GM18858 (cell line): ENCODE results near the gene MFN2.
A peak's percentile ranks its signal among the peaks of the same experiment; 100 is the strongest.
"Not testable (repeated sequence)": the region's sequence is repeated elsewhere in the genome, so short reads cannot be mapped to it uniquely, and the experiment has no call there.

Experiments
- ATAC-seq: cut with Tn5 transposase; IDR thresholded peaks from one replicate; pipeline ENCODE4 v1.9.1; 2021; ENCODE audit not compliant: unreplicated experiment

MFN2 gene

DNA sequence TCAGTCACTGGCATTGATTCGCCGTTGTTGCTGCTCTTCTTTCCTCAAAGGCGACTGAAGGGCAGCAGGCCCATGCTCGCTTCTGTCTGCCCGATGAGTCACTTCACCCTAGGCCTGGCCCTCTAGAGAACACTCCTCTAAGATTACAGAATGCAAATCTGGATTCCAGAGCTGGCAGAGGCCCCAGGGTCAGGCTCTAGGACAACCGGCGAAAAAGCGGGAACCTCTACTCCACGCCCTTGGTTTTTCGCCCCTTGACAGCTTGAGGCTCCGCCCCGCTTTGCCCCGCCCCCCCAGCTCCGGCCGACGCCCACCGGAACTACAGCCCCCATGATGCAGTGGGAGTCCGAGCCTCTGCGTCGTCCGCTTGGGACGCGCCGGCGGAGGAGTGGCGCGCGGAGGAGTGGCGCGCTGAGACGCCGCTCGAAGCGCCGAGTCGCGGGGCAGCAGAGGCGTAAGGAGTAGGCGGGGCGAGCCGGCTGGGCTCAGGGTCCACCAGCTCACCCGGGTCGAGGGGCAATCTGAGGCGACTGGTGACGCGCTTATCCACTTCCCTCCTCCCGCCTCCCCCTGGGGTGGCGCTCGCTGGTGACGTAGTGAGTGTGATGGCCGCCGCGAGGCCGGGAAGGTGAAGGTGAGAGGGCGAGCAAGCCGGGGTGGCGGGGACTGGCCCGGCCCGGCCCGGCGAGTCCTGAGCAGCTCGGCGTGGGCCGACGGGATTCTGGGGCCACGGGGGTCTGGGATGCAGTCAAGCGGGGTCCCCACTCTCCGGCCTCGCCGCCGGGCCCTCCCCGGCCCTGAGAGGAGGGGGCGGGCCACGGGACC lies at the start of gene MFN2:
Gene MFN2, plus strand, starts transcription at position 594 of the 825 bp plus-strand sequence. CDS start 8,725 bp downstream, outside the sequence.
- ATAC-seq, result peak; percentile 81

DNA sequence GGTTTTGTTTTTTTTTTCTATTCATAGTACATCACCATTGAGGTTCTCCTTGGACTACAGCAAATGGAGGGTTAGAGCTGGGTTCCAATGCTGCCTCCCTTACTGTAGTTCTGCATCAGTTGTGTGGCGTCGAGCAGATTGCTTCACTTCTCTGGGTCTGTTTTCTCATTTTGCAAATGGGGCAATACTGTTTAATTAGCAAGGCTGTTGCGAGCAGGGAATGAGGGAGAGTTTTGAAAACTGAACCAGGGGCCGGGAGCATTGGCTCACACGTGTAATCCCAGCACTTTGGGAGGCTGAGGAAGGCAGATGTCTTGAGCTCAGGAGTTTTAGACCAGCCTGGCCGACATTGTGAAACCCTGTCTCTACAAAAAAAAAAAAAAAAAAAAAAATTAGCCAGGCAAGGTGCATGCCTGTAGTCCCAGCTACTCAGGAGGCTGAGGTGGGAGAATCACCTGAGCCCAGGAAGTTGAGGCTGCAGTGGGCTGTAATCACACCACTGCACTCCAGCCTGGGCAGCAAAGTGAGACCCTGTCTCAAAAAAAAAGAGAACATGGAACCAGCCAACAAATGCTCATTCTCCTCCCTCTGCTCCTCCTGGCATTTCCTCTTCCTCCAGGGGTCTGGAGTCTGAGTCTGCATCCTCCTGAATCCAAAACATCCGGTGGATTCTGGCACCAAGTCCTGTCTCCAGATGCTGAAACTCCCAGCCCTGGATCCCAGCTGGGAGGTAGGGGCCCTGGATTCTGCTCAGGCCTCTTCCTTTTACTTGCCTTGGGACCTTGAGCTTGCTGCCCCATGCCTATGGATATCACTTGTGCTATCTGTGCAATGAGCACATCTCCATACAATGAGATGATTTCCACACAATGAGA lies 49.4 kb upstream of the MFN2 start:
- no peak for ATAC-seq

DNA sequence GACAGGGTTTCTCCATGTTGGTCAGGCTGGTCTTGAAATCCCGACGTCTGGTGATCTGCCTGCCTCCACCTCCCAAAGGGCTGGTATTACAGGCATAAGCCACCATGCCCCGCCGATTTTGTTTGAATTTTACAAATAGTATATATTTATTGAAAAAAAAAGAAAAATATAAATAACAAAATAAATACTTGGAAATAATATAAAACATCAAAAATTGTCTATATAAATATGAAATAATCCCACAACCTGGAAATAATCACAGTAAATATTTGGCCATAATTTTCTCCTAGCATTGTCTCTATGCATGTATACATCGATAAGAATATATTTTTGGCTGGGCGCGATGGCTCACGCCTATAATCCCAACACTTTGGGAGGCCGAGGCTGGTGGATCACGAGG lies 48.4 kb upstream of the MFN2 start:
- no peak for ATAC-seq

DNA sequence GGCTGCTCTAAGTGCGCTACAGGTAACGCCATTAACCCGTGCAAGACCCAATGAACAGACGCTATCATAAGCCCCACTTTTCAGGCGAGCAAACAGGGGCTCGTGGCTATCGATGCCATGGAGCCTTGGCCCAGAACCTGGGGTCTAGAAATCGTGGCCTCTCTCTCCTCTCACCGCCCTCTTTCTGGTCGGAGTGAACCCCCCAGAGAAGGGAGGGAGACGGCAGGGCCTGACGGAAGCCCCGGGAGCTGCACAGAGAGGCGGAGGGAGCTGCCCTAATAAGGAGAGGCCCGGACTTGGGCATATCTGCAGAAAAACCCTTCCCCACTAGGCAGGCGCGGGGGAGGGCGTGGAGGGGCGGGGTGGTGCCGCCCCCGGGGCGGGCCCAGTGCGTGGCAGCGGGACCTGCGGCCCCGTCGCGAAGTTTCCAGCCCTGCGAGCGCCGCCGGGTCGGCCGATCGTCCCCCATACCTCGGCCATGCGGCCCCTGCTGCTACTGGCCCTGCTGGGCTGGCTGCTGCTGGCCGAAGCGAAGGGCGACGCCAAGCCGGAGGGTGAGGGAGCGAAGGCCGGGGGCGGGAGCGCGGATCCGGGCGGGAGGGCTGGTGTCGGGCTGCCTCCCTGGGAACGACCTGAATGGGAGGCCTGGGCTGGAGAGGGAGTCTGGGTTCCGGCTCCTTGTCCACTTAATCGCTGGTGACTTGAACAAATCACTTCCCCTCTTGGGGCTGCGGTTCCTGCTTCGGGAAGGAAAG lies 45.8 kb upstream of the MFN2 start, which contains the start of gene PLOD1:
Gene PLOD1, plus strand, starts transcription at position 416 of the 755 bp plus-strand sequence. Its CDS starts 63 bp downstream, at position 479.
- peak; percentile 63 for ATAC-seq

DNA sequence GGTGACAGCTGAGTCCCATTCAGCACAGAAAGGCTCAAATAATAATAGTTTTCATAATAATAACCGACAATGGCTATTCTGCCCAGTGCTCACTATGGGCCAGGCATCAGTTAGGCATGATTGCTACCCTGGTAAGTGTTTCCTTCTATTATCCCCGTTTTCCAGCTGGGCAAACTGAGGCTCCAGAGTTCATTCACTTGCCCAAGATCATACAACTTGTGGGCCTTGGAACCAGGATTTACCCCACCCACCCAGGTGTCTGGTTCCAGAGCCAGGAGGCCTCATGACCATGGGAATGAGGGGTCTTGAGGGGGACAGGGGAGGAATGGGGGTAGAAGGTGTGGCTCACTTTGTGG lies 45.2 kb upstream of the MFN2 start:
- ATAC-seq, result no peak

DNA sequence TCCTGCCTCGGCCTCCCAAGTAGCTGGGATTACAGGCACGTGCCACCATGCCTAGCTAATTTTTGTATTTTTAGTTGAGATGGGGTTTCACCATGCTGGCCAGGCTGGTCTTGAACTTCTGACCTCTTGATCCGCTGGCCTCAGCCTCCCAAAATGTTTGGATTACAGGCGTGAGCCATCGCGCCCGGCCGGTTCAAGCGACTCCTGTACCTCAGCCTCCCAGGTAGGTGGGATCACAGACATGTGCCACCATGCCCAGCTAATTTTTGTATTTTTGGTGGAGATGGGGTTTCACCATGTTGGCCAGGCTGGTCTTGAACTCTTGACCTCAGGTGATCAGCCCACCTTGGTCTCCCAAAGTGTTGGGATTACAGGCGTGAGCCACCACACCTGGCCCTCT lies 44.5 kb upstream of the MFN2 start:
- not testable (repeated sequence) for ATAC-seq

DNA sequence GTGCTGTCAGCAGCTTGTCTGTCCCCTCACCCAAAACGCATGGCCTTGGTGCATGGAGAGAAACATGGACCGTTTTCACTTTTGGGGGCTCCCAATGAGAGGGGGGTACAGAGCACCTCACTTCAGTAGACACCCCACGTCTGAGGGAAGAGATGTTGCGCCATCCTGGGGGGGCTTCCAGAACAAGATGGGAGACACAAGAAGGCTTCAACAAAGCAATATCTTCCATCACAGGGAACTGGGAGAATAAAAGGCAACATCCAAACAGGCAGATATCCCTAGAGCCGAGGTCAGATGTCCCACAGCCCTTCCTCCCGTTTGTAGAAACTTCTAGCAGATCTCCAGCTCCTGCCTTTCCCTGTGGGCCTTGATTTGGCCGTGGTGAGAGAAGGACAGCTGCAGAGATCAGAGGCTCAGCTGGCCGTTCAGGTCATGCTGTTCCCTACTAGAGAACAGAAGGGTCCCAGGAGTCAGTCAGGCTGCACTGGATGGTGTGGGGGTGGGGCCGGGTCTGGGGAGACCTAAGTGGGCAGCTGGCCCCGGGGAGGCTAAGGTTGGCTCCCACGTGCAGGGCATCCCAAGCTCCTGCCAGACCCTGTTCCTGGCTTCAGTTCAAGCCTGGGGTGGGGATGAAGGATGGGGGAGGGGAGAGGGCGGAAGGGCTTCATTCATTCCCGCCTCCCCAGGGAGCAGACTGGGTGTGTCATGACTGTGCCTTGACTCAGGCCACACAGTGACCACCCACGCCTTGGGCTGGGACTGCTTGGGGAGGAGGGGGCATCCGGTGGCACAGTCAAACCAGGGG lies 41.3 kb upstream of the MFN2 start:
- no peak for ATAC-seq

DNA sequence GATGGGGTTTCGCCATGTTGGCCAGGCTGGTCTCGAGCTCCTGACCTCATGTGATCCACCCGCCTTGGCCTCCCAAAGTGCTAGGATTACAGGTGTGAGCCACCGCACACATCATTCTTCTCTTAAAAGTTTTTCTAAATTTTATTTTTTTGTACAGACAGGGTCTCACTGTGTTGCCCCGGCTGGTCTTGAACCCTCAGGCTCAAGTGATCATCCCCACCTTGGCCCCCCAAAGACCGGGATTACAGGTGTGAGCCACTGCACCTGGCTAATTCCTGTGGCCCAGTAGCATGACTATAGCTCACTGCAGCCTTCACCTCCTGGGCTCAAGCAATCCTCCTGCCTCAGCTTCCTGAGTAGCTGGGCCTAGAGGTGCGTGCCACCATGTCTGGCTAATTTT lies 40.5 kb upstream of the MFN2 start:
- ATAC-seq, result not testable (repeated sequence)

DNA sequence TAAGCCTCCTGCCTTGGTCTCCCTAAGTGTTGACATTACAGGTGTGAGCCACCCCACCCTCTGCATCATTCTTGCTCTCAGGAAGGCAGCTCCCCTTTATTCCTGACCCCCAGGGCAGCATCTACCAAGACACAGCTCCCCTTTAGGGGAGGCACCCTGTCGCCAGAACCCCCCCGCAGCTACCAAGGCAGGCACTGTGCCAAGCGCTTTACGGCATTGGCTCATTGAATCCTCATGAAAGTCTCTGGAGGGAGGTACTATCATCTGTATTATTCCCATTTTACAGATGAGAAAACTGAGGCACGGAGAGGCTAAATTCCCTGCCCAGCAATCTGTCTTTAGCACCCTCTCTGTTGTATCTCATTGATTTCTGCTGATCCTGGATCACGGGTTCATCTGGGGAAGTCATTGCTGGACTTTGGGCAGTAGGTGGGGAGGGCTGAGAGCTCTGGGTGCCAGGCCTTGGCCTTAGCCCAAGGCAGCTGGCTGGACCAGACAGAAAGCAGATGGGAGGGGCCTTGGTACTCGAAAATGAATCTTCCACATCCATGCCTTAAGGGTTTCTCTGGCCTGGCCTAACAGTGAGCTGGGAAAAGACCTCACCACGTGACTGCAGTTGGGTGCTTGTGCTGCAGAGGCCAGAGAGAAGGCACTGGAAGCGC lies 39.9 kb upstream of the MFN2 start:
- no peak for ATAC-seq

DNA sequence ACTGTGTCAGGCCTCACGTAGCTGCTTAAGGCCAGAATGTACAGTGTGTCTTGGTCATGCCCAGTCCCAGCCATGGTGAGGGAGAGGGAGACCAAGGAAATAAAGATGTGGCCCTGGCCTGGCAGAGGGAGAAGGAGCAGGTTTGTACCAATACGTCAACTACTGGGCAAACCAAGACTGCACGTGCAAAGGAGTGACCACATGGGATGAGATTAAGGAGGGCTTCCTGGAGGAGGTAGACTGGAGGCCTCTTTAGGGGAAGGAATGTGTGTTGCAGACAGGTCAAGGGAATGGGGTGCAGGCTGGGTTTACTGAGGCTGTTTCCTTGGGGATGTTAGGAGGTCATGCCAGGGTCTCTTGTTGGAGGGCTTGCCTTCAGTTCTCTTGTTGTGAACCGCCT lies 38.0 kb upstream of the MFN2 start:
- ATAC-seq, result no peak

DNA sequence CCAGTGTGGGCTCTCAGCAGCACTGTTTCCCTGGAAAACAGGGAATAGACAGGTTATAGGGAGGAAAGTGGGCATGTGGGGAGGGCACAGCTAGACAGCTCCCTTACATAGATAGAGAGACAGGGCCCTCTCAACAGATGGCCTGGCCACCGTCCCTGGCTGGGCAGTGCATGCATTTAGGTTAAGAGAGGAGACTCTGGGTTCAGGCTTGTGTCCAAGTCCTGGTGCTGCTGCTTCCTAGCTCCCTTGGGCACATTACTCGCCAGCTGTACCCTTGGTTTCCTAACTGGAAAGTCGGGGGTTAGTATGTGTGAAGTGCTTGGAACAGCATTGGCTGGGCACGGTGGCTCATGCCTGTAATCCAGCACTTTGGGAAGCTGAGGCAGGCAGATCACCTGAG lies 36.6 kb upstream of the MFN2 start:
- ATAC-seq, result no peak

DNA sequence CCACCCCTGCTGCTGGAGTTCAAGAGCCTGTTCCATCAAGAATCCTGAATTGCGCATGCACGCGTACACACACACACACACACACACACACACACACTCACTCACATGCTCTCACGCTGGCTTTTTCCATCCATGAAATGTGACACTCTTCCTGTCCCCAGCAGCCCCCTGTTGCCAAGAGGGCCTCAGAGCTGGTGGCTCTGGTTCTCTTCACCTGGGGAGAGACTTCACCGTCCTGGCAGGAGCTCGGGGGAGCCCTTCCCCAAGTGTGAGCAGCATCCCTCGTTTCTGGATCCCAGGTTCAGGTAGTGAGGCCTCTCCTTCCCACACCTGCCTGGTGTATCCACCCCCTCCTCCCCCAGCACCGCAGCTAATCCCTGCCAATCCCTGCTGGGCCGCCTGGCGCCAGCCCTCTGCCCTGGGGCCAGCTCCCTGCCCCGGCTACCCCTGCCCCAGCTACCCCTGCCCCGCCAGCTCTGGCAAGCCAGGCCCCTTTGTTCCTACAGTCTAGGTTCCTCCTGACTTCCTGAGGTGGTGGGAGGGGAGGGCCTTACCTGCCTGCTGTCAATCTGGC lies 35.8 kb upstream of the MFN2 start:
- ATAC-seq, result no peak

DNA sequence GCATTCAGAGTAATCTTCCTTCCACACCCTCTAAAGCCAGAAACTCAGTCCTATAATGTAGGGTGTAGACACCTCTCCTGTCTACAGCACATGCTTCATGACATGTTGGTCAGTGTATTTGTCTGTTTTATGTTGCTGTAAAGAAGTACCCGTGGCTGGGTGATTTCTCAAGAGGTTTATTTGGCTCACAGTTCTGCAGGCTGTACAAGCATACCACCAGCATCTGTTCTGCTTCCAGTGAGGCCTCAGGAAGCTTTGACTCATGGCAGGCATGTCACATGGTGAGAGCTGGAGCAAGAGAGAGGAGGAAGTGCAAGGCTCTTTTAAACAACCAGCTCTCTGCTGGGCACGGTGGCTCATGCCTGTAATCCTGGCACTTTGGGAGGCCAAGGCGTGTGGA lies 33.6 kb upstream of the MFN2 start:
- ATAC-seq, result no peak

DNA sequence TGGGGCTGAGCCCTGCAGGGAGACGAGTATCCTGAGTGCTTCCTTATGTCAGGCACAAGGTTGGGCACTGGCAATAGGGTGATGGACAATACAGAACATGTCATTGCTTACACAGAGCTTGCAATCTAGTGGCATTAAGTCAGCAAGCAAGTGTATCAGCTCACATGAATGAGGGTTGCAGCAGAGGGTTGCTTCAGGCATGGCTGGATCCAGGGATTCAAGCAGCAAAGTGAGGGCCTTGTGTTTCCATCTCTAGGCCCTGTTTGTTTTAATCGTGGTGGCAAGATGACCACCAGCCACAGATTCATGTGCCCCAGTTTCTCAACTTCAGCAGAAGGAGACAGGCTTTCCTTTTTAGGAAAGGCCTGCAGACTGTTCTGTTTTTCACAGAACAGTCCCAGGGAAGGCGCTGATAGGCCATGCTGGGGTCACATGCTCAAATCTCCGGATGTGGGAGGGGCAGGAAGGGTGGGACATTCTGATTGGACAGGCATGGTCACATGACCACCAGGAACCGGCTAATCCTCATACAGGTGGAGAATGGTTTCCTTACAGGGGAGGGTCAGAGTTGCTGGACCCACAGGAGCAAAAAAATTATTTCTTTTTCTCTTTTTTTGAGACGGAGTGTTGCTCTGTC lies 31.3 kb upstream of the MFN2 start:
- no peak for ATAC-seq

DNA sequence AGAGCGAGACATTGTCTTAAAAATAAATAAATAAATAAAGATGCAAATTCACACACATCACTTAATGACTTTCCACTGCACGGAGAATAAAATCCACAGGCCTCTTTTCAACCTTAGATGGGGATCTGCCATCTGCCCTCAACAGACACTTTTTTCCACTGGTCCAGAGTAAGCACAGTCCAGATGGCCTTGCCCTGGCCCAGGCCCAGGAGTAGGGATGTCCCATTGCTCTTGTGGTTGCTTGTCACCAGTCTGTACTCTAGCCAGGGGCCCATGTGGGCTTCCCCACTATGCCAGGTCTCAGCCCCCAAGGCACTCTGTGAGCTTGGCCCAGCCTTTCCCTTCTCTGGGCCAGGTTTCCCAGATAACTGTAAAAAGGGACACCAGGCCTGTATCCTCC lies 28.3 kb upstream of the MFN2 start:
- no peak for ATAC-seq

DNA sequence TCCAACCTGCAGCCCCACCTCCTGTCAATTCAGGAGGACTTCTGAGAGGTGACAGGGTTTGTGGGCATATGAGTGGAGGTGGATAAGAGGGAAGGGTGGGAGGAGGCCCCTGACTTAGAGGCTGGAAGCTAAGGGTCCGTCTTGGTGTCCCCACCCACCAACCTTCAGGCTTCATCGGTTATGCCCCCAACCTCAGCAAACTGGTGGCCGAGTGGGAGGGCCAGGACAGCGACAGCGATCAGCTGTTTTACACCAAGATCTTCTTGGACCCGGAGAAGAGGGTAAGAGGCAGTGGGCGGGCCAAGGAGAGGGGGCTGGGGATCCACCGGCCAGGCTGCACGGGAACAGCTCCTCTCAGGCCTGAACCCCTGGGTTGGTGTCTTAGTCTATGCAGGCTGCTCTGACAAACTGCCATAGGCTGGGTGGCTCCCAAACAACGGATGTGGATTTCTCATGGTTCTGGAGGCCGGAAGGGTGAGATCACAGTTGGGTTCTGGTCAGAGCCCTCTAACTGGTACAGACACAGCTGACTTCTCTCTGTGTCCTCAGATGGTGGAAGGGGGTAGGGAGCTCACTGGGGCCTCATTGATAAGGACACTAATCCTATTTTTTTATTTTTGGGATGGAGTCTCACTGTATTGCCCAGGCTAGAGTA lies 27.7 kb upstream of the MFN2 start:
- no peak for ATAC-seq

DNA sequence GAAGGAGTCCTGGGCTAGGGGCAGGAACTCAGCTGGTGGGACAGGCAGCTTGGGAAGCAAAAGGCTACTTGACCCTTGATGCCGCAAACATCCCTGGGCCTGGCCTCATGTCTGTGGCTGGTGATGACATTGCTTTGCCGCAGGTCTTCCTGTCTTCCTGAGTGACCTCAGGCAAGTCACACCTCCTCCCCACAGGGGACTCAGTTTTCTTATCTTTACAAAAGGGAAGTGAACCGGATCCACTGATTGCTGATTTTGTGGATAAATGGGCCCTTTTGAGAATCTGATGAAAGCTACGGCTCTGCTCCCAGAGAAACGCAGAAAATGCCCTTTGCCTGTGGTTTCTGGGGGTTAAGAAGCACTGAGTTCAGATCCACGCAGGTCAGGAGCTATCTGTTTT lies 25.0 kb upstream of the MFN2 start:
- no peak for ATAC-seq

DNA sequence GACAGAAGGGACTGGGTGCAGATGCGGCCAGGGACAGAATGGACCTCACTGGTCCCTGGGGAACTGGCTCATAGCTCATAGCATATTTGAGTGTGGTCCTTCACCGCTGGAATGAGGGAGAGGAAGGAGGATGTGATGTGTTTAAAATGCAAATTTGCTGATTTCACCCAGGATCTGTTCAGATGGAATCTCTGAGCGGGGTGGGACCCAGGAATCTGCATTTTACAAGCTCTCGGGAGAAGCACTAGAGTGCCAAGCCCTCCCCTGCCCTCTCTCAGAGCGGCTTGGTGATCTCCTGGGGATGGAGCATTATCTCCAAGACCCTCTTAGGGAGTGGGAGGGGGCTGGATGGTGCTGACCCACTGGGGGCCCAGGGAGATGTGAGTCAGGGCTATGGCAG lies 22.8 kb upstream of the MFN2 start:
- ATAC-seq, result no peak

DNA sequence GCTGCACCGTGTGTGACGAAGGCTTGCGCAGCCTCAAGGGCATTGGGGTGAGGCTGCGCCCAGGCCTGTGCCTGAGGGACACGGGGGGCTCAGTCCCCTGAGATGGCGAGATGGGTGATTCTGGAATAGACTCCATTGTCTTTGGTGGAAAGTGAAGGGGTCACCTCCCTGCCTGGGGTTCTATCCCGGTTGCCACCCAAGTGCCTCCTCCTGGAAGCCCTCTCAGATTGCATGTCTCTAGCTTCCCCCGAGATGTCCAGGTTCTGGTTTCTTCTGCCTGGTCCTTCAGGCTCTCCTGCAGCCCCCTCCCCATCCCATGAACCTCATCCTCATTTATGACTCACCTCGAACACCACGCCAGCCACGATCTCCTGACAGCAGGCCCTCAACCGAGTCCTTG lies 22.3 kb upstream of the MFN2 start:
- no peak for ATAC-seq
